Measurements from ENCODE around the gene TBL2.

TBL2 gene

GRCh38 chr7:73612598-73613269 is 34.4 kb upstream of the TBL2 start (continued):
- TF ChIP-seq ZNF513 (tag by site-specific recombination; IDR thresholded peaks at IDR 0.05), result no peak
- TF ChIP-seq ZNF473 (tag by site-specific recombination; IDR thresholded peaks at IDR 0.05), result no peak
- TF ChIP-seq ZEB2 (tag by site-specific recombination; IDR thresholded peaks at IDR 0.05), result no peak
- no peak; the same call in 1 of the 2 replicates for TF ChIP-seq ZNF76 (tag by site-specific recombination; IDR thresholded peaks at IDR 0.05; ENCODE audit: borderline replicate concordance, low read depth)
- no peak for TF ChIP-seq BCL6B (tag by site-specific recombination; IDR thresholded peaks at IDR 0.05)
- TF ChIP-seq SCRT2 (tag by site-specific recombination; IDR thresholded peaks at IDR 0.05), result no peak
- peak; percentile 49; the same call in 1 of the 2 replicates for TF ChIP-seq ZNF324 (tag by site-specific recombination; IDR thresholded peaks at IDR 0.05)
- TF ChIP-seq HOXA7 (CRISPR knock-in tag; IDR thresholded peaks at IDR 0.05; ENCODE audit: borderline replicate concordance), result no peak
- no peak for TF ChIP-seq ZNF701 (tag by site-specific recombination; IDR thresholded peaks at IDR 0.05)
- TF ChIP-seq ZNF426 (tag by site-specific recombination; IDR thresholded peaks at IDR 0.05), result no peak
- peak; percentile 36; the same call in 1 of the 2 replicates for TF ChIP-seq ZXDB (tag by site-specific recombination; IDR thresholded peaks at IDR 0.05)

GRCh38 chr7:73611017-73611555 is 32.7 kb upstream of the TBL2 start:
- TF ChIP-seq ZNF548 (tag by site-specific recombination; IDR thresholded peaks at IDR 0.05) (no peak), ZNF398 (tag by site-specific recombination; IDR thresholded peaks at IDR 0.05) (no peak), ZNF521 (tag by site-specific recombination; IDR thresholded peaks at IDR 0.05) (no peak), KLF7 (tag by site-specific recombination; IDR thresholded peaks at IDR 0.05; ENCODE audit: borderline replicate concordance) (no peak), ZNF391 (tag by site-specific recombination; IDR thresholded peaks at IDR 0.05; ENCODE audit: borderline replicate concordance, low read depth) (no peak), ZBTB48 (tag by site-specific recombination; IDR thresholded peaks at IDR 0.05) (no peak), ZNF426 (tag by site-specific recombination; IDR thresholded peaks at IDR 0.05) (no peak), ZNF112 (tag by site-specific recombination; IDR thresholded peaks at IDR 0.05) (no peak), ZNF311 (tag by site-specific recombination; IDR thresholded peaks at IDR 0.05; ENCODE audit: borderline replicate concordance) (no peak), TRIM28 (IDR thresholded peaks at IDR 0.05; ENCODE audit: borderline replicate concordance, low read length) (no peak)
- Histone ChIP-seq H3K27ac (ENCODE audit: extremely low read depth, low read depth, low read length) (no peak overlapping the region), H3K36me3 (ENCODE audit: control insufficient read depth in 2 of 2, insufficient read depth in 1 of 2, low read length in 2 of 2) (peaks cover 0 to 11% of the 10 kb centered on the region in 2 experiments; a peak in 1 of 3 replicates), H3K9me3 (ENCODE audit: control insufficient read depth, insufficient read depth, low read depth, low read length) (no peaks in the 10 kb centered on the region), H3K4me1 (ENCODE audit: control insufficient read depth, insufficient read depth, low read length) (peaks cover 7% of the 10 kb centered on the region), H3K4me3 (ENCODE audit: low read depth, low read length) (no peak overlapping the region)
- ChIA-PET CTCF (interaction anchor here (0.6 to 2.9 kb wide), 3 partner anchors 18 to 126 kb away, joined by 3 to 16 read pairs (median 3); no protein-coding TSS in a partner anchor), POLR2A (no interaction called here)
